ENCODE measurements around the gene PHACTR1. TPM values are rescaled to one million over a fixed set of nuclear protein-coding genes. Genes with fewer than 3 reads are reported as not detected.

PHACTR1 gene
- total RNA-seq, 1 experiment from 2014 or later: 15.5 TPM

DNA sequence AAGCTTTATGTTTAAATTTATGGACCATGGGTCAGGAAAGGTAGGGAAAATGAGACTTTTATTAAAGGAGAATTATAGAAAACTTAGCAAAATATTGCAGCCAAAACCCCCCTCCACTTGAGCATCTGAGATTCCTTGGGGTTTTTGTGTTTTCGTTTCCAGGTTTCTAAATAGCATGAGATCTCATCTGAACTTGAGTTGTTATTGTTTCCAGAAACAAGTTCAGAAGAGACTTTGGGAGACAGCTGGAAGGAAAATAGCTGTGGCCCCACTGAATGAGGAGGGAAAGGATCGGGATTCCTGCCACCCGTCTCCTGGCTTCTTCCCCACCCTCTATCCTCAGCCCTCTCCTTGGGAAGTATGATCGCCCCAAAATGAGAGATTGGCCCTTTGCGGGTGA is 536.2 kb downstream of the PHACTR1 start (continued):
- TF ChIP-seq, protein P1, sequence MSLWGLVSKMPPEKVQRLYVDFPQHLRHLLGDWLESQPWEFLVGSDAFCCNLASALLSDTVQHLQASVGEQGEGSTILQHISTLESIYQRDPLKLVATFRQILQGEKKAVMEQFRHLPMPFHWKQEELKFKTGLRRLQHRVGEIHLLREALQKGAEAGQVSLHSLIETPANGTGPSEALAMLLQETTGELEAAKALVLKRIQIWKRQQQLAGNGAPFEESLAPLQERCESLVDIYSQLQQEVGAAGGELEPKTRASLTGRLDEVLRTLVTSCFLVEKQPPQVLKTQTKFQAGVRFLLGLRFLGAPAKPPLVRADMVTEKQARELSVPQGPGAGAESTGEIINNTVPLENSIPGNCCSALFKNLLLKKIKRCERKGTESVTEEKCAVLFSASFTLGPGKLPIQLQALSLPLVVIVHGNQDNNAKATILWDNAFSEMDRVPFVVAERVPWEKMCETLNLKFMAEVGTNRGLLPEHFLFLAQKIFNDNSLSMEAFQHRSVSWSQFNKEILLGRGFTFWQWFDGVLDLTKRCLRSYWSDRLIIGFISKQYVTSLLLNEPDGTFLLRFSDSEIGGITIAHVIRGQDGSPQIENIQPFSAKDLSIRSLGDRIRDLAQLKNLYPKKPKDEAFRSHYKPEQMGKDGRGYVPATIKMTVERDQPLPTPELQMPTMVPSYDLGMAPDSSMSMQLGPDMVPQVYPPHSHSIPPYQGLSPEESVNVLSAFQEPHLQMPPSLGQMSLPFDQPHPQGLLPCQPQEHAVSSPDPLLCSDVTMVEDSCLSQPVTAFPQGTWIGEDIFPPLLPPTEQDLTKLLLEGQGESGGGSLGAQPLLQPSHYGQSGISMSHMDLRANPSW (CRISPR knock-in tag; conservative IDR thresholded peaks at IDR 0.05; ENCODE audit: low read depth): no peak
- no peak for TF ChIP-seq RELA (CRISPR knock-in tag; IDR thresholded peaks at IDR 0.05; ENCODE audit: borderline replicate concordance)
- TF ChIP-seq, protein P2, sequence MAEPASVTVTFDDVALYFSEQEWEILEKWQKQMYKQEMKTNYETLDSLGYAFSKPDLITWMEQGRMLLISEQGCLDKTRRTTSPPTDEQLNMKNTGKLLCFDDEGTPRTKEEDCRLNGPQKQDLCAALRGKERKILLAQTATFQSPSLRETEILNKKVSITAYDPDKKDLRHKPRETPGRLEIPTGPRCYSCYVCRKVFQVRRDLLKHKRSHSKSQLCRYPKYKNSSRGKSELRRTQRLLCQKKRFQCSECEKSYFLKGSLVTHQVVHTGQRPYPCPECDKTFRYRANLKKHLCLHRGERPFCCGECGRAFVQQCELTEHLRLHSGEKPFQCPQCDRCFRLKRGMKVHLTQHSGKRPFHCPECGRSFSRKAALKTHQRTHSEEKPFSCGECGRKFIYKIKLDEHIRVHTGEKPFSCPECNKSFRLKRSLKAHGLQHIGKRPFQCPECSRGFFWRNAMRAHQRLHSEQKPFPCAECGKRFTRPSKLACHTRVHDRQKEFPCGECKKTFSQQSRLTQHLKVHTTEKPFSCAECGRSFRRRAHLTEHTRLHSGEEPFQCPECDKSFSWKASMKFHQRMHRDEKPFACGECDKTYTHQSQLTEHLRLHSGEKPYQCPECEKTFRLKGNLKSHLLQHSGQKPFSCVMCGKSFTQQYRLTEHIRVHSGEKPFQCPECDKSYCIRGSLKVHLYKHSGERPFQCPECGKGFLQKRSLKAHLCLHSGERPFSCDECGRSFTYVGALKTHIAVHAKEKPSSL (CRISPR knock-in tag; conservative IDR thresholded peaks at IDR 0.05): no peak
- TF ChIP-seq, protein P3, sequence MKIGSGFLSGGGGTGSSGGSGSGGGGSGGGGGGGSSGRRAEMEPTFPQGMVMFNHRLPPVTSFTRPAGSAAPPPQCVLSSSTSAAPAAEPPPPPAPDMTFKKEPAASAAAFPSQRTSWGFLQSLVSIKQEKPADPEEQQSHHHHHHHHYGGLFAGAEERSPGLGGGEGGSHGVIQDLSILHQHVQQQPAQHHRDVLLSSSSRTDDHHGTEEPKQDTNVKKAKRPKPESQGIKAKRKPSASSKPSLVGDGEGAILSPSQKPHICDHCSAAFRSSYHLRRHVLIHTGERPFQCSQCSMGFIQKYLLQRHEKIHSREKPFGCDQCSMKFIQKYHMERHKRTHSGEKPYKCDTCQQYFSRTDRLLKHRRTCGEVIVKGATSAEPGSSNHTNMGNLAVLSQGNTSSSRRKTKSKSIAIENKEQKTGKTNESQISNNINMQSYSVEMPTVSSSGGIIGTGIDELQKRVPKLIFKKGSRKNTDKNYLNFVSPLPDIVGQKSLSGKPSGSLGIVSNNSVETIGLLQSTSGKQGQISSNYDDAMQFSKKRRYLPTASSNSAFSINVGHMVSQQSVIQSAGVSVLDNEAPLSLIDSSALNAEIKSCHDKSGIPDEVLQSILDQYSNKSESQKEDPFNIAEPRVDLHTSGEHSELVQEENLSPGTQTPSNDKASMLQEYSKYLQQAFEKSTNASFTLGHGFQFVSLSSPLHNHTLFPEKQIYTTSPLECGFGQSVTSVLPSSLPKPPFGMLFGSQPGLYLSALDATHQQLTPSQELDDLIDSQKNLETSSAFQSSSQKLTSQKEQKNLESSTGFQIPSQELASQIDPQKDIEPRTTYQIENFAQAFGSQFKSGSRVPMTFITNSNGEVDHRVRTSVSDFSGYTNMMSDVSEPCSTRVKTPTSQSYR (CRISPR knock-in tag; IDR thresholded peaks at IDR 0.05): no peak
- TF ChIP-seq HMGXB4 (CRISPR knock-in tag; IDR thresholded peaks at IDR 0.05): no peak
- TF ChIP-seq KAT7 (CRISPR knock-in tag; IDR thresholded peaks at IDR 0.05; ENCODE audit: borderline replicate concordance): no peak
- TF ChIP-seq, protein P4, sequence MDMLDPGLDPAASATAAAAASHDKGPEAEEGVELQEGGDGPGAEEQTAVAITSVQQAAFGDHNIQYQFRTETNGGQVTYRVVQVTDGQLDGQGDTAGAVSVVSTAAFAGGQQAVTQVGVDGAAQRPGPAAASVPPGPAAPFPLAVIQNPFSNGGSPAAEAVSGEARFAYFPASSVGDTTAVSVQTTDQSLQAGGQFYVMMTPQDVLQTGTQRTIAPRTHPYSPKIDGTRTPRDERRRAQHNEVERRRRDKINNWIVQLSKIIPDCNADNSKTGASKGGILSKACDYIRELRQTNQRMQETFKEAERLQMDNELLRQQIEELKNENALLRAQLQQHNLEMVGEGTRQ (CRISPR knock-in tag; IDR thresholded peaks at IDR 0.05): no peak

- DNase-seq (ENCODE audit: low spot score) (no peak), ATAC-seq (no peak)
- Mint-ChIP-seq H3K4me3 (no peak overlapping the region), H3K4me1 (peaks cover 20% of the 10 kb centered on the region), H3K27me3 (ENCODE audit: low read depth) (no peaks in the 10 kb centered on the region), H3K36me3 (peaks cover 35% of the 10 kb centered on the region), H3K27ac (no peak overlapping the region), H3K9me3 (peaks cover 32% of the 10 kb centered on the region)
- ChIA-PET POLR2A (no interaction called here), CTCF (no interaction called here)
- TF ChIP-seq SMAD3 (CRISPR knock-in tag; IDR thresholded peaks at IDR 0.05; ENCODE audit: borderline replicate concordance) (no peak), TEAD4 (CRISPR knock-in tag; IDR thresholded peaks at IDR 0.05) (no peak), ATF1 (CRISPR knock-in tag; IDR thresholded peaks at IDR 0.05) (no peak), RORB (CRISPR knock-in tag; IDR thresholded peaks at IDR 0.05) (no peak), NFATC4 (CRISPR knock-in tag; IDR thresholded peaks at IDR 0.05) (no peak), RELA (CRISPR knock-in tag; IDR thresholded peaks at IDR 0.05; ENCODE audit: borderline replicate concordance) (no peak), CREM (CRISPR knock-in tag; IDR thresholded peaks at IDR 0.05) (no peak), NR1H2 (CRISPR knock-in tag; IDR thresholded peaks at IDR 0.05) (no peak)
- TF ChIP-seq, protein P5, sequence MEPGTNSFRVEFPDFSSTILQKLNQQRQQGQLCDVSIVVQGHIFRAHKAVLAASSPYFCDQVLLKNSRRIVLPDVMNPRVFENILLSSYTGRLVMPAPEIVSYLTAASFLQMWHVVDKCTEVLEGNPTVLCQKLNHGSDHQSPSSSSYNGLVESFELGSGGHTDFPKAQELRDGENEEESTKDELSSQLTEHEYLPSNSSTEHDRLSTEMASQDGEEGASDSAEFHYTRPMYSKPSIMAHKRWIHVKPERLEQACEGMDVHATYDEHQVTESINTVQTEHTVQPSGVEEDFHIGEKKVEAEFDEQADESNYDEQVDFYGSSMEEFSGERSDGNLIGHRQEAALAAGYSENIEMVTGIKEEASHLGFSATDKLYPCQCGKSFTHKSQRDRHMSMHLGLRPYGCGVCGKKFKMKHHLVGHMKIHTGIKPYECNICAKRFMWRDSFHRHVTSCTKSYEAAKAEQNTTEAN (CRISPR knock-in tag; IDR thresholded peaks at IDR 0.05): no peak
Measured at GRCh38 chr6:13253272-13253671, 536.7 kb downstream of the PHACTR1 start.

All from WTC11 (cell line).